ENCODE measurements around the gene NACAD. TPM values are rescaled to one million over a fixed set of nuclear protein-coding genes. Genes with fewer than 3 reads are reported as not detected.

The NACAD gene
- total RNA-seq, 2 donors from 2014 or later = 10.8 to 11.1 TPM

- Histone ChIP-seq H3K4me1 (ENCODE audit: control insufficient read depth in 1 of 2, low read depth in 2 of 2) (peaks cover 1 to 7% of the 10 kb centered on the region in 2 donors), H3K4me3 (no peak overlapping the region), H3K27ac (no peak overlapping the region), H3K9me3 (no peaks in the 10 kb centered on the region), H3K36me3 (peaks cover 12% of the 10 kb centered on the region), H3K27me3 (replicated peaks; ENCODE audit: insufficient read depth) (no peaks in the 10 kb centered on the region)
- no peak for TF ChIP-seq CTCF (IDR thresholded peaks at IDR 0.05)
- ATAC-seq (ENCODE audit: insufficient number of reproducible peaks, low FRiP score, low read depth) (no peak), DNase-seq (ENCODE audit: low spot score) (no peak)
Measured at GRCh38 chr7:45039106-45039505, 49.7 kb downstream of the NACAD start.

DNA sequence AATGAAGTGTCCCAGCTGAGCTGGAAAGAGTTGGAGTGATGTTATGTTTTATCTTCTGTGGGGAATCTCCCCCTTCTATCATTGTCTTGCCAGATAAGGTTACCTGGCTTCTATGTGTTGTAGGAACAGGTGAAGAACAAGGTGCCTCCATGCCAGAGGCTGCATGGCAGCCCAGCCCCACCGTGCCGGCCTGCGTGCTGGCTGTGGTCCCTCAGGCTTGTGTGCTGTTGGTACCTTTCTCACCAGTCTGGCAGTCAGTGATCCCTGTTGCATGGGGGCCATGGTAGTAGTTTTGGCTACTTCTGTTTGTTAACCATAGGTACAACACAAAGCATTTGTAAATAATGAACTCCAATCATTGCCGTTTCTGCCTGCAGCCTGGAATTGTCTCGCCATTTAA is 50.9 kb downstream of the NACAD start:
- Histone ChIP-seq H3K4me1 (ENCODE audit: control insufficient read depth in 1 of 2, low read depth in 2 of 2) (peaks cover 12 to 18% of the 10 kb centered on the region in 2 donors), H3K36me3 (peaks cover 12% of the 10 kb centered on the region), H3K4me3 (no peak overlapping the region), H3K27ac (no peak overlapping the region), H3K27me3 (replicated peaks; ENCODE audit: insufficient read depth) (no peaks in the 10 kb centered on the region), H3K9me3 (no peaks in the 10 kb centered on the region)
- ATAC-seq (ENCODE audit: insufficient number of reproducible peaks, low FRiP score, low read depth) = no peak
- DNase-seq (ENCODE audit: low spot score) = no peak
- no peak for TF ChIP-seq CTCF (IDR thresholded peaks at IDR 0.05)

GRCh38 chr7:45036796-45037195 is 52.0 kb downstream of the NACAD start:
- DNase-seq (ENCODE audit: low spot score) (no peak), ATAC-seq (ENCODE audit: insufficient number of reproducible peaks, low FRiP score, low read depth) (no peak)
- Histone ChIP-seq H3K27ac (no peak overlapping the region), H3K4me3 (no peak overlapping the region), H3K27me3 (replicated peaks; ENCODE audit: insufficient read depth) (no peaks in the 10 kb centered on the region), H3K4me1 (ENCODE audit: control insufficient read depth in 1 of 2, low read depth in 2 of 2) (peaks cover 12 to 18% of the 10 kb centered on the region in 2 donors), H3K36me3 (peaks cover 12% of the 10 kb centered on the region), H3K9me3 (no peaks in the 10 kb centered on the region)
- TF ChIP-seq CTCF (IDR thresholded peaks at IDR 0.05) = no peak

GRCh38 chr7:45036317-45036716 is 52.5 kb downstream of the NACAD start:
- Histone ChIP-seq H3K27me3 (replicated peaks; ENCODE audit: insufficient read depth) (no peaks in the 10 kb centered on the region), H3K27ac (no peak overlapping the region), H3K9me3 (no peaks in the 10 kb centered on the region), H3K4me3 (no peak overlapping the region), H3K36me3 (peaks cover 12% of the 10 kb centered on the region), H3K4me1 (ENCODE audit: control insufficient read depth in 1 of 2, low read depth in 2 of 2) (peaks cover 12 to 18% of the 10 kb centered on the region in 2 donors)
- ATAC-seq (ENCODE audit: insufficient number of reproducible peaks, low FRiP score, low read depth) = no peak
- no peak for DNase-seq (ENCODE audit: low spot score)
- TF ChIP-seq CTCF (IDR thresholded peaks at IDR 0.05) = no peak

DNA sequence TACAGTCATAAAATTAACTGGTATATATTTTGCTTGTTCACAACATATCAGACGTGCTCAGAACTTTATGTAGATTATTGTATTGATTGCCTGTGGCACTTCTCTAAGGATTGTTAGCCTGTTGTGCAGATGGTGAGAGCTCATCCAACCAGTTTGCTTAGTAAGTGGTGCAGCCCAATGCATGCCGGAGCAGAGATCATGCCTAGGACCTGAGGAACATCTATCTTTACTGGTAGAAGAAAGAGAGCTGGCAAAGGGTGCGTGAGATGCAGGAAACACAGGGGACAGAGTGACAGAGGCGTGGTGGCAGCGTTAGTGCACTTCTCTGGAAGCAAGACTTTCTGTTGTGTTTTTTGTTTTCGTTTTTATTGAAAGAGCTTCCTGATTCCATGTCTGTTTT is 52.9 kb downstream of the NACAD start:
- H3K4me1 ChIP-seq (ENCODE audit: control insufficient read depth in 1 of 2, low read depth in 2 of 2) = peaks cover 12 to 18% of the 10 kb centered on the region in 2 donors
- no peak for DNase-seq (ENCODE audit: low spot score)
- no peak for TF ChIP-seq CTCF (IDR thresholded peaks at IDR 0.05)

More for the DNA sequence above, 52.9 kb downstream of the NACAD start:
- H3K36me3 ChIP-seq = peaks cover 12% of the 10 kb centered on the region
- no peak for ATAC-seq (ENCODE audit: insufficient number of reproducible peaks, low FRiP score, low read depth)
- no peaks in the 10 kb centered on the region for H3K9me3 ChIP-seq
- H3K4me3 ChIP-seq = no peak overlapping the region
- no peaks in the 10 kb centered on the region for H3K27me3 ChIP-seq (replicated peaks; ENCODE audit: insufficient read depth)
- H3K27ac ChIP-seq = no peak overlapping the region

All from thoracic aorta (tissue), 2 donors.